Retinal pigment epithelial cell (primary cell): ENCODE results near the gene NTSR2.

Source experiments
- DNase-seq: peaks from one replicate; pipeline ENCODE4 v3.0.0-alpha.2; 2010; ENCODE audit warnings: low read depth
- H3K4me3 ChIP-seq: 2 replicates; pipeline ENCODE4 v1.5.1; 2011; ENCODE audit warnings: mild to moderate bottlenecking, low read length, control low read depth, moderate library complexity
- CTCF ChIP-seq: conservative IDR thresholded peaks from 2 replicates; pipeline ENCODE4 v1.5.1; 2011; ENCODE audit warnings: low read depth, low read length, control low read depth, inconsistent platforms

NTSR2 gene

GRCh38 chr2:11612553-11613215 is 57.3 kb downstream of the NTSR2 start:
- no peak overlapping the region for H3K4me3 ChIP-seq
- no peak for TF ChIP-seq CTCF
- no peak for DNase-seq

- no peak for TF ChIP-seq CTCF
- no peak overlapping the region for H3K4me3 ChIP-seq
- no peak for DNase-seq
These were observed 58.7 kb downstream of the NTSR2 start for GRCh38 chr2:11611251-11611650.

GRCh38 chr2:11610624-11611242 is 59.3 kb downstream of the NTSR2 start:
- no peak overlapping the region for H3K4me3 ChIP-seq
- no peak for TF ChIP-seq CTCF
- no peak for DNase-seq
